ENCODE measurements around the gene TAAR2. TPM values are rescaled to one million over a fixed set of nuclear protein-coding genes. Genes with fewer than 3 reads are reported as not detected.
"Not testable (repeated sequence)": the region's sequence is repeated elsewhere in the genome, so short reads cannot be mapped to it uniquely, and the experiment has no call there.

TAAR2 gene
- total and polyA plus RNA-seq, 12 donors: not detected

GRCh38 chr6:132648828-132649227, 24.8 kb upstream of the TAAR2 start:
- no peaks in the 10 kb centered on the region for H3K9me3 ChIP-seq (replicated peaks in 1 of 3)
- no peak overlapping the region for H3K4me3 ChIP-seq
- DNase-seq: no peak
- H3K36me3 ChIP-seq (replicated peaks in 1 of 2): no peaks in the 10 kb centered on the region
- WGBS, 4 donors: 43 to 68% (median 57%) methylated on average over 2 of the region's 2 CpGs
- no peak overlapping the region for H3K27ac ChIP-seq
- intact Hi-C loops (cut with DNase I): no loop called here
- H3K27me3 ChIP-seq: no peaks in the 10 kb centered on the region
- H3K4me1 ChIP-seq (replicated peaks in 1 of 2): no peaks in the 10 kb centered on the region
- no peak for TF ChIP-seq POLR2A (IDR thresholded peaks at IDR 0.05)
- TF ChIP-seq CTCF (IDR thresholded peaks at IDR 0.05): no peak

- Histone ChIP-seq H3K27me3 (no peaks in the 10 kb centered on the region), H3K4me3 (no peak overlapping the region), H3K9me3 (replicated peaks in 1 of 3) (no peaks in the 10 kb centered on the region), H3K27ac (no peak overlapping the region), H3K36me3 (replicated peaks in 1 of 2) (no peaks in the 10 kb centered on the region), H3K4me1 (replicated peaks in 1 of 2) (no peaks in the 10 kb centered on the region)
- TF ChIP-seq POLR2A (IDR thresholded peaks at IDR 0.05) (no peak), CTCF (IDR thresholded peaks at IDR 0.05) (no peak)
- intact Hi-C loops (cut with DNase I): no loop called here
- no peak for DNase-seq
- 58 to 66% (median 64%) methylated on average over 2 of the region's 2 CpGs for WGBS, 4 donors
Measured at GRCh38 chr6:132648356-132648755, 24.3 kb upstream of the TAAR2 start.

- no peaks in the 10 kb centered on the region for H3K4me1 ChIP-seq (replicated peaks in 1 of 2)
- no peak for DNase-seq
- H3K36me3 ChIP-seq (replicated peaks in 1 of 2): no peaks in the 10 kb centered on the region
- H3K9me3 ChIP-seq (replicated peaks in 1 of 3): no peaks in the 10 kb centered on the region
- H3K27ac ChIP-seq: no peak overlapping the region
- H3K4me3 ChIP-seq: no peak overlapping the region
- 71 to 82% (median 78%) methylated on average over 3 of the region's 3 CpGs for WGBS, 4 donors
- intact Hi-C loops (cut with DNase I): no loop called here
- no peaks in the 10 kb centered on the region for H3K27me3 ChIP-seq
- TF ChIP-seq POLR2A (IDR thresholded peaks at IDR 0.05) (no peak), CTCF (IDR thresholded peaks at IDR 0.05) (no peak)
Measured at GRCh38 chr6:132643547-132643946, 19.5 kb upstream of the TAAR2 start.

- H3K4me1 ChIP-seq (replicated peaks in 1 of 2); H3K4me3 ChIP-seq; H3K27me3 ChIP-seq; intact Hi-C loops (cut with DNase I); DNase-seq; H3K9me3 ChIP-seq (replicated peaks in 1 of 3); H3K36me3 ChIP-seq (replicated peaks in 1 of 2); H3K27ac ChIP-seq: not testable (repeated sequence)
- 74 to 100% (median 90%) methylated on average over 1 of the region's 1 CpG for WGBS, 4 donors
Measured at GRCh38 chr6:132637135-132637534, 13.1 kb upstream of the TAAR2 start.

GRCh38 chr6:132635906-132636305, 11.8 kb upstream of the TAAR2 start:
- H3K4me3 ChIP-seq; intact Hi-C loops (cut with DNase I); DNase-seq; H3K27me3 ChIP-seq; H3K36me3 ChIP-seq (replicated peaks in 1 of 2); H3K9me3 ChIP-seq (replicated peaks in 1 of 3); H3K4me1 ChIP-seq (replicated peaks in 1 of 2); H3K27ac ChIP-seq: not testable (repeated sequence)
- 69 to 85% (median 81%) methylated on average over 3 of the region's 3 CpGs for WGBS, 4 donors

GRCh38 chr6:132635288-132635687, 11.2 kb upstream of the TAAR2 start:
- H3K36me3 ChIP-seq (replicated peaks in 1 of 2); intact Hi-C loops (cut with DNase I); H3K9me3 ChIP-seq (replicated peaks in 1 of 3); H3K27me3 ChIP-seq; H3K4me3 ChIP-seq; DNase-seq; H3K4me1 ChIP-seq (replicated peaks in 1 of 2); H3K27ac ChIP-seq: not testable (repeated sequence)
- 43 to 80% (median 50%) methylated on average over 1 to 3 of the region's 3 CpGs for WGBS, 4 donors

All from adrenal gland (tissue), 12 donors.